Activated T-cell treated with anti-CD3 and anti-CD28 coated beads, Interleukin-2, amount 50 U/mL, for 1 hour (primary cell): ENCODE results near the gene CFAP74.

Source experiments
- DNase-seq: peaks from one replicate; pipeline ENCODE4 v3.0.0-alpha.2; 2020

Gene CFAP74

DNA sequence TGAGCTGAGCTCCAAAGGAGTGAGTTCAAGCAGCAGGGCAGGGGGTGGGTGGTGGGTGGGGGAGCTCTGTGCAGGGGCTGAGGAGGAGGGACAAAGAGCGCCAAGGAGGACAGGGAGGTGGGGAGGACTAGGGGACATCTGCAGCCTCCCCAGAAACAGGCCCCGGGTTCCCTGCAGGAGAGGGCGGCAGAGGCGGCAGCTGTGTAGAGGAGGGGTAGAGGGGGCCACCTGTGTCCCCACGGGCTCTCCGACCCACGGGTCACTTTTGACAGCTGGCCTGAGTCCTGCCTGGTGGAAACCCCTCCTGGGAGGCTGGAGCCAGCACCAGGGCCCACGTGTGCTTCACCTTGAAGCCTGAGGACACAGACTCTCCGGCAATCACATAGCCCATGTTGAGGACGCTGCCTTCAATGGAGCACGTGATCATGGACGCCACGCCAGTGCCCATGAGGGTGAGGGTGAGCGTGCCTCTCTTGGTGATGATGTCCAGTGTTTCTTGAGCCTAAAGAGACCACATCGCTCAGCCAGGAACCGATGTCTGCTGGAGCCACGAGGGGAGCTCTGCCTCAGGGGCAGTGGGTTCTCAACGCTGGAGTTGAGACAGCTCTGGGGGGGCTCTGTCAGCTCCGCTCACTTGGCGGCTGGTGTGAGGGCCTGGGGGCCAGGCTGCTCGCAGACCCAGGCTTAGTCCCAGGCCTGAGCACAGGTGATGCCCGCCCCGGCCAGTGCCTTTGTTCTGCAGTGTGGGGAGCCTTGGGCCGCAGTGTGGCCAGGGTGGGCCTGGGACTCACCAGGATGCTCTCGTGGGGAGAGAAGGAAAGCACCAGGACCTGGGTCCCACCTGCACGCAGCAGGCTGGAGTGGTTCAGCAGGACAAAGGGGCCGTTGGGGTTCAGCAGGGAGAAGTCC, 77.9 kb downstream of the CFAP74 start:
- no peak for DNase-seq

DNA sequence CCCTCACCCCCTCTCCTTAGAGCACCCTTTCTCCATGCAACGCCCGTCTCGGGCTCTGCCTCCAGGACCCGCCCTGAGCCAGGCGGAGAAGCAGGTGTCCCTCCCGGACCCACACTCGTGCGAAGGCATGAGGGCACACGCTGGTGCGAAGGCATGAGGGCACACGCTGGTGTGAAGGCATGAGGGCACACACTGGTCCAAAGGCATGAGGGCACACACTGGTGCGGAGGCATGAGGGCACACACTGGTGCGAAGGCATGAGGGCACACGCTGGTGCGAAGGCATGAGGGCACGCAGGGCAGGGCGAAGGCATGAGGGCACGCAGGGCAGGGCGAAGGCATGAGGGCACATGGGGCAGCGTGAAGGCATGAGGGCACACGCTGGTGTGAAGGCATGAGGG, 78.7 kb downstream of the CFAP74 start:
- DNase-seq = no peak

DNA sequence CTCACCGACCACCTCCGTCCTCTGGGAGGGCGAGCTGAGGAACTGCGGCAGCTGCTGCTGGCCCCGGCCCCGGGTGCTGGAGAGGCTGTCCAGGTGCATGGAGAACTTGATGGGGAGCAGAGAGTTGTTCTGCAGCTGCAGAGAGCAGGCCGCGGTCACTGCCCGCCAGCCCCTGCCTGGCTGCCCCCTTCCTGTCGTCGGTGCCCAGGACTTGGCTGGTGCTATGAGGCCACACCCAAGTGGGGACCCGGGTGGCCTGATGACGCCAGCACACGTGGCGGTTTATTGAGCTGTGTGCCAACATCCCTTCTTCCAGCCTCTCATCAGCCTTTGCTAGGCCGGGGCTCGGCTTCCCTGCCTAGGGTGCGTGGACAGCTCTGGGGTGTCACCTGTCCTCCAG, 79.2 kb downstream of the CFAP74 start:
- DNase-seq = no peak

- DNase-seq = no peak
Observed at GRCh38 chr1:1922956-1923833, 80.4 kb downstream of the CFAP74 start.

GRCh38 chr1:1922702-1922955, 81.0 kb downstream of the CFAP74 start:
- no peak for DNase-seq

DNA sequence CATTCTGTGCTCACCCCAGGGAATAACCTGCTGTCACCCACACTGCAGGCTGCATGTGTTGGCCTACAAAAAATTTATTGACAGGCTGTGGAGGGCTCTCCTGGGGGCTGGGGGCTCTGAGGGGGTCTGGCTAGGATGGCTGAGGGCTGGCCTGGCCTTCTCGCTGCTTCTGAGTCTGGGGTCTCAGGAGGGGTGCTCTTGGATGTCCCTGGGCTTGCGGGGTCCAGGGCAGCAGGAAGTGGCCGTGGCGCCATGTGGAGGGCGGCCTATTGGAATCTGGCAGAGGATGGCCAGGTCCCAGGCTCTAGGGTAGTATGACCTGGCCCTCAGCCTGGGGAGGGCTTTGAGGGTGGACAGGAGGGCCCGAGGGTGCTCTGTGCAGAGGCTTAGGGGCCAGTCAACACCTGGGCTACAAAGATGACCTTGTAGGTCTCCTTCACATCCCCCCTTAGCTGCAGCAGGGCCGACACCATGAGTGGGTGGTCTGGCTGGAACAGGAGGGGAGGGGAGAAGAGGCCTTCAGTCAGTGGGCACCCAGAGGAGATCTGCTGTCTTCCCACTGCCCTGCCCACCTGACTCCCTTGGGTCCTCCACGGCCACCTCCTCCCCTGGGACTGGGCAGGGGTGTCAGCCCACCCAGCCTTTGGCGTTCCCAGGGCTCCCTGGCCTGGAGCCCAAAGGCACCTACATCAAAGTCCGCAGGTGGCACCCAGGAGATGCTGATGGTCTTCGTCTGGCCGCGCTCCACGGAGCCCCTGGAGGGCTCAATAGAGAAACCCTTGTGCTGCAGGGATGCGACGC, 81.5 kb downstream of the CFAP74 start:
- DNase-seq = no peak

DNA sequence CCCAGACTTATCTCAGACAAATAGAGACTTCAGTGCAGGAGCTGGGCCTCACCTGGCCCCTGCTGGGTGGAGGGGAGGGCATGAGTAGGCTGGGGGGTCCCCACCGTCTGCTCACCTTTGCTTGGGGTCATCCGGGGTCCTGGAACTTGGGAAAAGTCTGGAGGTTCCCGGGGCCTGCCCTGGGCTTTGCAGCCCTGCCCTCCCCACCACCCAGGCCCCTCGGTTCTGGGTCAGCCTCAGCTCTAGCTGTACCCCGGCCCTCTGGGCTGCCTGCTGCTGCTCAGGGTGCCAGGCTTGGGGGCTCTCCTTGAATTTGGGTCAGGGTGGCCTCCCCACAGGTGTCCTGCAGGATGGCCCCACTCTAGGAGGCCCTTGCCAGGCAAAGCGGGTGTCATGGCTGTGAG, 82.1 kb downstream of the CFAP74 start:
- DNase-seq = no peak

DNA sequence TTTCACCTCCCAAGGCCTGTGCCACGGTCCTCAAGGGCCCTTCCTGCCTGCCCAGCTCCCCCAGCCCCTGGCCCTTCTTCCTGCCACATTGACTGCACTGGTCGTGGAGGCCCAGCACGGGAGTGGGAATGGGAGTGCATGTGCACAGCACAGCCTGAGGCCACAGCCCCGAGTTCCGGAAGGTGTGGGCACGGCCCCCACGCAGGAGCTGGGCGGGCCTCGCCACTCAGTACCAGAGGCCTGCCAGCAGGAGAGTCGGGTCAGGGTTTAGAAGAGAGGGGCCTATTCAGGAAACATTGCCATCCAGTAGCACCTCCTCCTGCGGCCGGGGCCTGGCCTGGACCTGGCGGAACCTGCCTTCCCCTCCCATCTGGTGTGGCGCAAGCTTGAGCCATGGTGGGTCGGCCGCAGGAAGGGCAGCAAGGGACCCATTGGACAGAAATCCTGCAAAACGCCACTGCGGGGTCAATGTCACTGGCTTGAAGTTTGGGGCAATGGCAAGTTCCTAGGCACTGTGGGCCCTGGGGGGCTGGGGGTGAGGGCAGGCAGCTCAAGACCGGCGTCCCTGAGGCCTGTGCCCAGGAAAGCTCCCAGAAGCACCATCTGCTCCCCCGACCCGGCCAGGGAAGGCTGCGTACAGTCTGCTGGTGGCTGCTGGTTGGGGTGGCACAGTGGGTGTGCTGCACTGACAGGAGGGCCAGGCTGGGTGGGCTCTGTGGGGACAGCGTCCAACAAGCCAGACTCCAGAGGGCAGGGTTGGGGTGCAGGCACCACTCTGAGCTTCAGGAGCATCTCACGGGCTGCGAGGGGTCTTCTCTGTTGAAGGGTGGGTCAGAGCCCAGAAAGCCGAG, 82.8 kb downstream of the CFAP74 start:
- no peak for DNase-seq

GRCh38 chr1:1920057-1920607, 83.5 kb downstream of the CFAP74 start:
- DNase-seq = no peak

DNA sequence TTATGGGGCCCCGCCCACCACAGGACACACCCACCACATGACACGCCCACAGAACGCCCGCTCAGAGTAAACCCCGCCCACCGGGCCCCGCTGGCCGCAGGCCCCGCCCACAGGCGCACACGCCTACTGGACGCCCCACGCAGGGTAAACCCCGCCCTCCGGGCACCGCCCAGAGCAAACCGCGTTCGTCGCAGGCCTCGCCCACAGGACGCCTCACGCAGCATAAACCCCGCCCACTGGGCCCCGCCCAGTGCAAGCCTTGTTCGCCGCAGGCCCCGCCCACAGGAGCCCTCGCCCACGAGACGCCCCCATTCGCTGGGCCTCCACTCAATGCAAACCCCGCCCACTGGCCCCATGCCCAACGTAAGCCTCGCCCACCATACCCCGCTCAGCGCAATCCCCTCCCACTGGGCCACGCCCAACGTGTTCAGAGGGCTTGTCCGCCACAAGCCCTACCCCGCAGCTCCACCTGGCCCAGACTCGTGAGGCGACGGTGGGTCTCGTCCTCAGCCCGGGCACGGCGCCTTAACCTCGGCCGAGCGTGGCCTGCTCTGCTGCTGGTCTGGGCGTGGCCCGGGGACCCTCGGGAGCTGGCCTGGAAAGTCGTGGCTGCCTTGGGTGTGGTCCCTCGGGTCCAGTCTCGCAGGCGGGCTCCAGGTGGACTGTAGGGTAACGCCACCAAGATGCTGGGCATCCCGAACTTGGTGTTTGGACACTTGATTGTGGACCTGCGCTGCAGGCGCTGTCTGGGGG, 84.1 kb downstream of the CFAP74 start:
- DNase-seq = peak; percentile 100

DNA sequence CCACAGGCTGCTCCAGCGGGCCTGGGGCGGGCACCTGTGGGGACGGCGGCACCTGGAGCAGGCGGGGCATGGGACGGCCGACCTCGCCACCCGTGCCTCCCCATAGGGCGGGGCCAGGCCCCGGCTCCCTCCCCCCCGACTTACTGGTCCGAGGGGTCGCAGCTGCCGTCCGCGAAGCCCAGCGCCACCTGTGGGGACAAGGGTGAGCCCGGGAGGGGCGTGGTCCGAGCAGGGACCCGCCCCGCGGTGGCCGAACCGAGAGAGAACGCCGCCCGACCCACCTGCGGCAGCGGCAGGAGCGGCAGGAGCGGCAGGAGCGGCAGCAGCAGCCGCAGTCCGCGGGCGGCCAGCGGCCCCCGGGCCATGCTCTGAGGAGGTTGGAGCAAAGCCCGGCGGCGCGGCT, 84.7 kb downstream of the CFAP74 start, which contains the start of gene TMEM52:
Gene TMEM52, minus strand, starts transcription at position 379 of the 403 bp plus-strand sequence. Its CDS starts 14 bp downstream, at position 365.
- DNase-seq = no peak

DNA sequence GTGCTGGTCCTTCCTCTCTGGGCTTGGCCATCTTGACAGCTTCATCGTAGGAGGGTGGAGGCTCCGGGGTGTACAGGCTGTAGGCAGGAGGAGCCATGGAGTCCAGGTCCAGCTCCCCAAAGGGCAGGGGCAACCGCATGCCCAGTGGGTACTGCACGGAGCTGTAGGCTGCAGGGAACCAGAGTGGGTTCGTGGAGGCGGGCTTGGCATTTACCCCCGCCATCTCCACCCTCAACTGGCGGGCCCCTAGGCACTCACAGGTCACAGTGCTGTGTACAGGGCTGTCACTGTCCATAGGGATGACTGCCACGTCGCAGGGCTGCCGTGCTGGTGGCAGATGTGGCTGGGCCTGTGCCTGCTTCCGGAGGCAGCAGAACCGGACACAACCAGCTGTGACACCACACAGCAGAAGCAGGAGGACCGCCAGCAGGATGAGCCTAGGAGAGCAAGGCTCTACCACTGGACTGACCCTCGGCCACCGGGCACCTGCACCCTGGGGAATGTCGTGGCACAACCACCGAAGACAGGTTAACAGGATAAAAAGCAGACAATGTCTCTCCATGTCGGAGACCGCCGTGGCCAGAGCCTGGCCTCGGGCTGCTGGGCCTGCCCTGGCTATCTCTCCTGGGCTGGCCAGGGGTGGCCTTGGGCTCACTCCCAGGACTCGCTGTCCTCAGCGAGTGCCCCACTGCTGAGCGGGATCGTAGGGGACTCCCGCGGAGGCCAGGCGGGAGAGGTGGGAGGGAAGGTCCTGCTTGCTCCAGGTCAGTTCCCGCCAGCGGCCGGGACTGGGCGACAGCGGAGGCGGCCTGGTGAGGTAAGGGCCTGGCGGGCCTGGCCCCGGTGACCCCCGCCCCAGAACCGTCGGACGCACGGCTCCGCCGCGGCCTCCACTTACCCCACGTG, 85.3 kb downstream of the CFAP74 start:
- no peak for DNase-seq

DNA sequence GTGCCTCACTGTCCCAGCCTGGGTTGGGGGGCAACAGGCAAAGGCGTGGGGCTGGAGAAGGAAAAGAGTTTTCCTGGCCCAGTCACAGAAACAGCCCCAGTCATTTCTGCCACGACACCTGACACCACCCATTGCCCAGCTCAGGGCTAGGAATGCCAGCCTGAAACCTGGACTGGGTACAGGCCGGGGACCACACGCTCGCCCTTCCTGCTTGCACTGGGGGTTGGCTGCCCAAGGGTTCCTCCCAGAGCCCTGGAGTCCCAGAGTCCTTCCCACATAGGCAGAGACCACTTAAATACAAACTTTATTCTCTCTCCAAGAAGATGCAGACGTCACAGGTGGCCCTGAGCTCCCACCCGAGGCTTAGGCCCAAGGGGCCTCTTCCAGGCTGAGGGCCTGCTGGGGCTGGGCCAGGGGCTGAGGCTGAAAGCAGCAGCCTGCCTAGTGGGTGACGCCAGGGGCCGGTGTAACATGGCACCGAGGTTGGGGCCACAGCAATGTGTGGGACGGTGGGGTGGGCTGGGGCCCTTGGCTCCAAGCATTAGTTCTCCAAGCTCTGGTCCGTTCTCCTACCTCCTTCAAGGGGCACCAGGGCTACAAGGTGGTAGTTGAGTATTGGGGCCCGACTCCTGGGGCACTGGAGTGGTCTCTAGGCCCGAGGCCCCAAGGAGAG, 86.1 kb downstream of the CFAP74 start:
- no peak for DNase-seq

GRCh38 chr1:1916851-1917251, 86.7 kb downstream of the CFAP74 start:
- no peak for DNase-seq

DNA sequence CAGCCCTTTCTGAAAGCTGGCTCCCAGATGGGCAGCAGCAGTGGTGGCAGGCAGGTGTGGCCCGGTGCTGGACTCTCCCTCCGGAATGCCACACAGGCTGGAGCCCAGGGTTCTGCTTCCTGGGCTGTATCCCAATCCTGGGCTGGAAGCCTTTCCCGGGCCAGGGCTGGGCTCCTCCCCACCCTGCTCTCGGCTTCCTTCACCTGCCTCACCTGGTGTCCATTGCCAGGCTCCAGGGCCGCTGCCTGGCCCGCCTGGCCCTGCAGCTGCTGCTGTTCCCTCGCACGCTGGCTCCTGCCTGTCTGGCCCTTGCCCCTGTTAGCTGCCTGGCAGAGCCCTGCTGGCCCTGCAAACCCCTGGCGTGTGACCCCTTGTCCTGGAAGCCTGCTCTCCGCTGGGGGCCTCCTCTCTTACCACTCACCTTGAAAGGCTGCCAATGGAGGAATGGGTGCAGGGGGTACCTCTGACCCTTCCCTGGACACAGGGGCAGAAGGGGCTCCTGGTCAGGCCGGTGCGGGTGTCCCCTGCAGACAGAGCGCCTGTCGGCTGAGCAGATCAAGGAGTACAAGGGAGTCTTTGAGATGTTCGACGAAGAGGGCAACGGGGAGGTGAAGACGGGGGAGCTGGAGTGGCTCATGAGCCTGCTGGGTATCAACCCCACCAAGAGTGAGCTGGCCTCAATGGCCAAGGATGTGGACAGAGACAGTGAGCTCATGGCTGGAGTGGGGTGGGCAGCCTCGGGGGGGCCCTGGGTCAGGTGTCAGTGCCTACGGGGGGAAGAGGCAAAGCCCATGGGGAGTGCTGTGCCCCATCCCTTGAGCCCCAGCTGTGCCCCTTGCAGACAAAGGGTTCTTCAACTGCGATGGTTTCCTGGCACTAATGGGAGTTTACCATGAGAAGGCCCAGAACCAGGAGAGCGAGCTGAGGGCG, 87.4 kb downstream of the CFAP74 start:
- DNase-seq = no peak

- DNase-seq = no peak
Observed at GRCh38 chr1:1914971-1915692, 88.5 kb downstream of the CFAP74 start, which contains the start of gene CALML6. Gene CALML6 (plus strand): TSS chr1:1915260. CDS start chr1:1915281, 21 bp downstream.
